Thymus (tissue), 11 donors: ENCODE results near the gene VDR. TPM values are rescaled to one million over a fixed set of nuclear protein-coding genes. Genes with fewer than 3 reads are reported as not detected.

Experiments used
- DNase-seq, 9 donors: peaks; one replicate each; pipeline ENCODE4 v3.0.0-alpha.2; 2013; ENCODE audit warnings: low spot score in 9 of 9, low read depth in 6 of 9, missing footprints in 1 of 9
- H3K27ac ChIP-seq, 2 donors: one replicate each; pipeline ENCODE4 v1.5.1; 2013; ENCODE audit warnings: control low read depth in 1 of 2, low read depth in 1 of 2, low read length in 1 of 2, mild to moderate bottlenecking in 1 of 2, moderate library complexity in 1 of 2
- H3K27me3 ChIP-seq, 2 donors: one replicate each; pipeline ENCODE4 v1.5.1; 2013; ENCODE audit warnings: low read length in 1 of 2; ENCODE audit not compliant: control insufficient read depth in 2 of 2, insufficient read depth in 1 of 2
- H3K36me3 ChIP-seq, 2 donors: one replicate each; pipeline ENCODE4 v1.5.1; 2013; ENCODE audit warnings: low read length in 1 of 2, mild to moderate bottlenecking in 1 of 2, moderate library complexity in 1 of 2; ENCODE audit not compliant: control insufficient read depth in 2 of 2, insufficient read depth in 2 of 2
- H3K4me1 ChIP-seq, 2 donors: one replicate each; pipeline ENCODE4 v1.5.1; 2013; ENCODE audit warnings: low read length in 2 of 2; ENCODE audit not compliant: control insufficient read depth in 2 of 2, insufficient read depth in 2 of 2
- H3K4me3 ChIP-seq, 2 donors: one replicate each; pipeline ENCODE4 v1.5.1; 2013; ENCODE audit warnings: low read length in 2 of 2, control low read depth in 1 of 2, mild to moderate bottlenecking in 1 of 2
- H3K9me3 ChIP-seq, 2 donors: one replicate each; pipeline ENCODE4 v1.5.1; 2013; ENCODE audit warnings: low read length in 1 of 2, mild to moderate bottlenecking in 1 of 2; ENCODE audit not compliant: control insufficient read depth in 2 of 2, insufficient read depth in 1 of 2
- WGBS: extraction: QIAGEN DNeasy Blood & Tissue Kit; methylation state at CpG from one replicate; pipeline ENCODE4 v1.1.7; 2013; 5-methylcytosine and 5-hydroxymethylcytosine counted together
- polyA plus RNA-seq: library from polyadenylated mRNA; stranded (reverse); fragments of 200-250 nt; gene quantifications from one replicate; pipeline ENCODE4 v1.2.3, GENCODE V29; 2013
- total RNA-seq: library from RNA; stranded (reverse); fragments of 120-200 nt; gene quantifications from one replicate; pipeline ENCODE4 v1.2.4, GENCODE V29; 2013
- donor health status: healthy.

VDR gene
- total and polyA plus RNA-seq, 2 donors, result 1.5 to 3.8 TPM

DNA sequence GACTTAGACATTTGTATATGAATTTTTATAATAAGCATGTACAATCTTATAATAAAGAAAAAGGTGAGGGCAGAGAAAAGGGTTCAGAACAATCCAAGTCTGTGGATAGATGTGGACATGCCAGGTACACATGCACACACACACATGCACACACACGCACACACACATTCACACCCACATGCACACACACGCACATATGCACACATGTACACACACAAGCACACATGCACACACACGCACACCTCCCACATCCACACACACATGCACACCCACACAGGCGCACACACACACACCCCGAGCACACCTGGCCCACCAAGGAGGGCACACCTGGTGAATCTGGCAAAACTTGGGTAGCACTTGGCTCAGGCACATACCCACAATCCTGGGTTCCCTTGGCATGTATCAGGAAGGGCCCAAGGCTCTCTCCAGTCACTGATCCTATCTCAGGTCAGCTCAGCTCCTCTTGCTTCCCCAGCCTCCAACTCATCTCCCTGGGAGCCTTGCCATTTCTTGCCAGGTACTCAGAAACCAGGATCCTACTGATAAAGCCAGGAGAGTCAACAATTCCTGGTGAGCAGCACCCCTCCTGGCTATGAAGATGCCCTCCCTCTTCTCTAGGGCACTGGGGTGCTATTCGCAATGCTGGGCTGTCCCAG is 40.0 kb upstream of the VDR start:
- no peak for DNase-seq
- Histone ChIP-seq H3K27ac (no peak overlapping the region), H3K4me1 (no peaks in the 10 kb centered on the region), H3K27me3 (peaks cover 0 to 38% of the 10 kb centered on the region in 2 donors), H3K9me3 (peaks cover 0 to 10% of the 10 kb centered on the region in 2 donors), H3K36me3 (no peaks in the 10 kb centered on the region), H3K4me3 (no peak overlapping the region)
- whole genome bisulfite sequencing, result 98% methylated on average over 6 of the region's 6 CpGs

DNA sequence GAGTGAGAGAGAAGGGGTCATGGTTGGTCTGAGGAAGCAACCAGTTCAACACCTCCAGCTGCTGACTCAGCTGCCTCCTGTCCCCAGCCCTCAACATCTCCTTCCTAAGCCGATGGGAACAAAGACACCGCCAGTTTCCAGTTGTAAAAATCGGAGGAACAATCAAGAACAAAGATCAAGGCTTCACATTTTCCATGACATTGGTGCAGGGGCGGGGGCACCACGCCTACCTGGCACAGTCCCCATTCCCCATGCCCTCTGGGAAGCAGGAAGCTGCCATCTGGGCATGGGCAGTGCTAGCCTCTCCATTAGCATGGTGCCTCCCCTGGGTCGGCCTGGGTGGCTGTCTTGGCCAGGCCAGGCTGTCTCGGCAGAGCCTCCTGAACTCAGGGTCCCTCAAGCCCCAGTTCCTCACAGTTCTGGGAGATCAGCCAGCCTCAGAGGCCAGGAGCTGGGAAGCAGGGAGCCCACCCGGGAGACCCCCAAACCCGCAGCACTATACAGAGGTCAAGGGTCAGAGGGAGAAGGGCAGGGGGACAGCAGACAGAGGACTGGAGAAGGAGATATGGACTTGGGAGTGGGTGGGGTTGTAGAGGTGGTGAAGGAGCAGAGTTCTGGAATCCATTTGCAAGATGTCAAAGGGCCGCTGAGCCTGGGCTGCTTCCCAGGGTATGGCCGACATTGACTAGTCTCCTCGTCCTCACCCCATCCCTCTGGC is 39.0 kb upstream of the VDR start:
- H3K4me3 ChIP-seq, result no peak overlapping the region
- 86% methylated on average over 12 of the region's 12 CpGs for WGBS
- H3K9me3 ChIP-seq, result peaks cover 0 to 10% of the 10 kb centered on the region in 2 donors
- peaks cover 0 to 38% of the 10 kb centered on the region in 2 donors for H3K27me3 ChIP-seq
- DNase-seq, result no peak
- no peak overlapping the region for H3K27ac ChIP-seq
- H3K4me1 ChIP-seq, result no peaks in the 10 kb centered on the region
- no peaks in the 10 kb centered on the region for H3K36me3 ChIP-seq

GRCh38 chr12:47942614-47943225 is 37.9 kb upstream of the VDR start:
- DNase-seq, result no peak
- no peak overlapping the region for H3K27ac ChIP-seq
- peaks cover 0 to 38% of the 10 kb centered on the region in 2 donors for H3K27me3 ChIP-seq
- no peaks in the 10 kb centered on the region for H3K36me3 ChIP-seq
- peaks cover 0 to 6% of the 10 kb centered on the region in 2 donors for H3K4me1 ChIP-seq
- WGBS, result 71% methylated on average over 31 of the region's 31 CpGs
- H3K4me3 ChIP-seq, result no peak overlapping the region
- H3K9me3 ChIP-seq, result peaks cover 0 to 10% of the 10 kb centered on the region in 2 donors

DNA sequence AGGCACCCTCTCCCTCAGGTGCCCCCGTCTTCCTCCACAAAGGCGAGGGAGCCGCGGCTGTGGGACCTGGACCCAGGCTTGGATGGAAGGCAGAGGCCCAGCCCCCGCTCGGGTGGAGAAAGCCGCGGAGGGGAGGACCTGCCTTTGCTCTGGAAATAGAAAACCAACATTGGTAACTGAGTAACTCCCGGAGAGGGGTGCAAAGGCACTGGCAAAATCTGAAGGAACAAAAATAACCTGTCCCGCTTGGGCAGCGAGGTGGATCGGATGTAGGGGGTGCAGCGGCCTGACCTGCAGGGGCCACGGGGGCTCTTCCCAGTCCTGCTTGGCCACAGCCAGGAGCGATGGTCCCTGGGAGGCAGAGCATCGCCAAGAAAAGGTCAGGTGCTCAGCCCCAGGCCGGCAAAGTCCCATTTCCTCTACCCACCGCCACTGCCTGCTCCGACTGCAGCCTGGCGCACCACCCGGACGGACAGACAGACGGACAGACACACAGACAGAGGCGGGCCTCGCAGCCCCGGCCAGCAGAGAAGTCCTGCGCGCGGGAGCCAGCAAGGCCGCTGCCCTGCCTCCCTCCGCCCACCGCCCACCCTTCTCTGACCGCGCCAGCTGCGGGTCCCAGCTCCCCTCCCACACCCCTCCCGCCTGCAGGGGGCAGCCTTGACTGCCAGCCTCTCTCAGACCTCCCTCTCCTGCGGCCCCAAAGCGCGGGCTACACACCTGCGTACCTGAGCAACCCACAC is 37.2 kb upstream of the VDR start:
- H3K27me3 ChIP-seq, result peaks cover 0 to 38% of the 10 kb centered on the region in 2 donors
- no peak overlapping the region for H3K4me3 ChIP-seq
- no peak for DNase-seq

DNA sequence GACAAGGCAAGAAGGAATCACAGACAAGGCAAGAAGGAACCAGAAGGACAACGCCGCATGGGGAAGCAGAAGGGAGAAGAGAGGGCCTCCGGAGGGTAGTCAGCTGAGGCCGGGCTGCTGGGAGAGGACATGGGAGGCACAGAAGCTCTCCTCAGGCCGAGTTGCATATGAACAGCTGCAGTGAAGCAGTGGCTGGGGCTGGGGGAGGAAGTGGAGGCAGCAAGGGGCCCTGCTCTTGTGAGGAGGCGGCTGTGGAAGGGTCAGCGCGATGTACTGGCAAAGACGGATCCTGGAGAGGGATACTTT is 36.6 kb upstream of the VDR start:
- DNase-seq, result no peak
- no peak overlapping the region for H3K27ac ChIP-seq
- WGBS, result 87% methylated on average over 9 of the region's 9 CpGs

More for the DNA sequence above, 37.2 kb upstream of the VDR start:
- H3K4me1 ChIP-seq, result peaks cover 0 to 6% of the 10 kb centered on the region in 2 donors
- no peaks in the 10 kb centered on the region for H3K36me3 ChIP-seq
- H3K27ac ChIP-seq, result no peak overlapping the region
- H3K9me3 ChIP-seq, result peaks cover 0 to 10% of the 10 kb centered on the region in 2 donors
- 61% methylated on average over 40 of the region's 40 CpGs for WGBS

GRCh38 chr12:47940773-47941474 is 36.1 kb upstream of the VDR start:
- 69% methylated on average over 10 of the region's 10 CpGs for WGBS
- peaks cover 0 to 10% of the 10 kb centered on the region in 2 donors for H3K9me3 ChIP-seq
- no peak overlapping the region for H3K4me3 ChIP-seq
- DNase-seq, result no peak
- no peaks in the 10 kb centered on the region for H3K36me3 ChIP-seq
- peaks cover 0 to 32% of the 10 kb centered on the region in 2 donors for H3K27me3 ChIP-seq
- H3K27ac ChIP-seq, result no peak overlapping the region
- peaks cover 0 to 6% of the 10 kb centered on the region in 2 donors for H3K4me1 ChIP-seq

More for the DNA sequence above, 36.6 kb upstream of the VDR start:
- Histone ChIP-seq H3K36me3 (no peaks in the 10 kb centered on the region), H3K4me3 (no peak overlapping the region), H3K27me3 (peaks cover 0 to 35% of the 10 kb centered on the region in 2 donors), H3K4me1 (peaks cover 0 to 6% of the 10 kb centered on the region in 2 donors), H3K9me3 (peaks cover 0 to 10% of the 10 kb centered on the region in 2 donors)

DNA sequence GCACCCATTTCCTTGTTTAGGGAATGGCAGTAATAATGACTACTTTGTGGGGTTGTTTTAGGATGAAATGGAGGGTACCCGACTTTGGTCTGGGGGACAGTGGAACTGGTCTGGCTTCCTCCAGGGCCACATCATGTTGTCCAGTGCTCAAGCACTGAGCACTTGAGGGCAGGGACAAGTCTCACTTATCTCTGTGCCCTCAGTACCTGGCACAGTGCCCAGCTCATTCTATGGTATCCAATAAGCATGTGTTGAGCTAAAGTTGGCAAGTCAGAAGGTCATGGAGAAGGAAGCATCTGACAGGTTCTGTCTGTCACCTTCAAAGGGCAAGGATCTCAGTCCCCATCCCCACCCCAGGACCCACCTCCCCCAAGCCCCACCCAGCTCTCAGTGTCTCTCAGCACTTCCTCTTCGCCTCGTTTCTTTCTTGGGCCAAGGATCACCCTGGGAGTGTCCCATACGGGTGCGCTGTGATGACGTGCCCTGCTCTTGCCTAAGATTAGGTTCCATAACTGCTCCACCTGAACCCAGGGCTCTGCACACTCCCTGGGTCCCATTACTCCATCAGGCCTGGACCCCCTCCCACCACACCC is 34.3 kb upstream of the VDR start:
- H3K27ac ChIP-seq, result no peak overlapping the region
- H3K36me3 ChIP-seq, result no peaks in the 10 kb centered on the region
- WGBS, result 90% methylated on average over 6 of the region's 6 CpGs
- no peak for DNase-seq
- peaks cover 0 to 30% of the 10 kb centered on the region in 2 donors for H3K27me3 ChIP-seq
- H3K4me3 ChIP-seq, result no peak overlapping the region
- peaks cover 0 to 6% of the 10 kb centered on the region in 2 donors for H3K4me1 ChIP-seq
- H3K9me3 ChIP-seq, result peaks cover 0 to 10% of the 10 kb centered on the region in 2 donors

GRCh38 chr12:47938594-47938993 is 33.8 kb upstream of the VDR start:
- Histone ChIP-seq H3K36me3 (no peaks in the 10 kb centered on the region), H3K4me1 (peaks cover 0 to 6% of the 10 kb centered on the region in 2 donors), H3K27ac (no peak overlapping the region), H3K4me3 (no peak overlapping the region), H3K9me3 (peaks cover 0 to 10% of the 10 kb centered on the region in 2 donors), H3K27me3 (peaks cover 0 to 26% of the 10 kb centered on the region in 2 donors)
- 97% methylated on average over 4 of the region's 4 CpGs for WGBS
- DNase-seq, result no peak
